PC-3 (cell line): Measurements from ENCODE around the gene GRB7. TPM values are rescaled to one million over a fixed set of nuclear protein-coding genes. Genes with fewer than 3 reads are reported as not detected.

ENCODE experiments used
- ATAC-seq: fragments of 200-7000 bp; cut with Tn5 transposase; 2 replicates; pipeline ENCODE4 v1.9.1; 2020; ENCODE audit warnings: mild to moderate bottlenecking, moderate library complexity
- BruUV-seq: library from RNA; stranded (reverse); fragments of 400-500 nt; replicated peaks from 2 replicates; lab custom pipeline; 2021; lab: Mats Ljungman, UMichigan
- CTCF ChIA-PET: fragments of 300-600 bp; sonication (Branson Sonifier 250); formaldehyde crosslinking; loops from one replicate; lab custom pipeline; 2022; ENCODE audit warnings: antibody characterized with exemption; lab: Charles Lee
- POLR2A ChIA-PET: fragments of 300-600 bp; sonication (Branson Sonifier 250); formaldehyde crosslinking; loops from one replicate; lab custom pipeline; 2022; ENCODE audit warnings: antibody characterized with exemption; ENCODE audit not compliant: unreplicated experiment; lab: Charles Lee
- DNase-seq: peaks from one replicate; pipeline ENCODE4 v3.0.0-alpha.2; 2015
- H2AFZ ChIP-seq: fragments of 300-600 bp; sonication (generic); 2 replicates; pipeline ENCODE4 v1.6.0; 2016; ENCODE audit warnings: antibody characterized with exemption, low read length
- H3F3A ChIP-seq: fragments of 300-600 bp; sonication (generic); one replicate; pipeline ENCODE4 v1.6.0; 2017; ENCODE audit warnings: antibody characterized with exemption, low read length, control low read depth, mild to moderate bottlenecking; ENCODE audit not compliant: unreplicated experiment
- H3K27ac ChIP-seq: fragments of 300-600 bp; sonication (generic); 2 replicates; pipeline ENCODE4 v1.5.1; 2016; ENCODE audit warnings: mild to moderate bottlenecking, low read length
- H3K27me3 ChIP-seq: fragments of 300-600 bp; sonication (generic); 2 replicates; pipeline ENCODE4 v1.6.1; 2016; ENCODE audit warnings: low read length, mixed read lengths
- H3K36me3 ChIP-seq: fragments of 300-600 bp; sonication (generic); 2 replicates; pipeline ENCODE4 v1.6.1; 2016; ENCODE audit warnings: low read depth, mixed run types, low read length, mixed read lengths
- H3K4me1 ChIP-seq: fragments of 300-600 bp; sonication (generic); 2 replicates; pipeline ENCODE4 v1.5.1; 2016; ENCODE audit warnings: low read length; ENCODE audit not compliant: insufficient read depth
- H3K4me2 ChIP-seq: fragments of 300-600 bp; sonication (generic); 2 replicates; pipeline ENCODE4 v1.6.0; 2016; ENCODE audit warnings: low read length
- H3K4me3 ChIP-seq: fragments of 300-600 bp; sonication (generic); 2 replicates; pipeline ENCODE4 v1.5.1; 2016; ENCODE audit warnings: mild to moderate bottlenecking, low read length, mixed read lengths
- H3K79me2 ChIP-seq: fragments of 300-600 bp; sonication (generic); 2 replicates; pipeline ENCODE4 v1.6.1; 2017; ENCODE audit warnings: low read length, mixed read lengths
- H3K9ac ChIP-seq: fragments of 300-600 bp; sonication (generic); 2 replicates; pipeline ENCODE4 v1.6.0; 2016; ENCODE audit warnings: mild to moderate bottlenecking, low read length
- H3K9me2 ChIP-seq: fragments of 300-600 bp; sonication (generic); replicated peaks from 2 replicates; pipeline ENCODE4 v1.6.1; 2016; ENCODE audit warnings: mixed run types, low read length, mixed read lengths
- H3K9me3 ChIP-seq: fragments of 300-600 bp; sonication (generic); 2 replicates; pipeline ENCODE4 v1.6.1; 2016; ENCODE audit warnings: low read length, mixed read lengths
- H4K20me1 ChIP-seq: fragments of 300-600 bp; sonication (generic); 2 replicates; pipeline ENCODE4 v1.6.1; 2016; ENCODE audit warnings: low read length, mixed read lengths
- EZH2 ChIP-seq: fragments of 300-600 bp; sonication (generic); IDR thresholded peaks from one replicate; pipeline ENCODE4 v1.6.1; 2017; ENCODE audit warnings: antibody characterized with exemption, mild to moderate bottlenecking, low read length; ENCODE audit not compliant: unreplicated experiment
- EZH2phosphoT487 ChIP-seq: fragments of 300-600 bp; sonication (generic); IDR thresholded peaks from 2 replicates; pipeline ENCODE4 v1.6.1; 2018; ENCODE audit warnings: mild to moderate bottlenecking, antibody characterized with exemption, low read length, borderline replicate concordance
- intact Hi-C: fragments of 100-400 bp; cut with micrococcal nuclease; formaldehyde crosslinking; loops from 2 replicates; pipeline ENCODE4 v1.9.0; 2023
- total RNA-seq: library from RNA; depleted of rRNA; stranded (reverse); fragments of >200 nt; gene quantifications from 2 replicates; pipeline ENCODE4 v1.2.3, GENCODE V29; 2014
- TF ChIP-seq, protein P1 (sequence below): fragments of 300-600 bp; sonication (generic); conservative IDR thresholded peaks from 2 replicates; pipeline ENCODE4 v1.5.1; 2017; ENCODE audit warnings: antibody characterized with exemption, low read depth, mild to moderate bottlenecking, low read length

The GRB7 gene
- total RNA-seq, 1 experiment from 2014 or later, result 31.3 TPM

DNA sequence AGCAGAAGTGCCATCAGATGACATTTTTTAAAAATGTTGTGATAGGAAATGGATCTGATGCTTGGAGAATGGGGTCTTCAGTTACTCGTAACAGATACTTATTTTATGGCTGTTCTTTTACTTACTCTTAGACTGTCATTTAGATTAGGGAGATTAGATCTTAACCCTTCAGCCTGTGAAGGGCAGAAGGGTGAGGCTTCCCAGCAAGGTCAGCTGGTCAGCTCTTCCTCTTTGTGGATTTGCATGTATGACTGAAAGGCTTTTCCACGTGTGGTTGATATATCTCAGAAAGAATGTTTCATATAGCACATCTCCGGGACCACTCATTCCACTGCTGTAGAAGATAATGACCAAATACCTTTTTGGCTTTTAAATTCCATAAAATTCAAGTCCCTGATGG lies 27.4 kb downstream of the GRB7 start:
- H3K4me1 ChIP-seq, result peaks cover 9% of the 10 kb centered on the region
- H3F3A ChIP-seq, result no peaks in the 10 kb centered on the region
- no peak overlapping the region for H3K4me3 ChIP-seq
- no TSS peak for BruUV-seq
- no peak for ATAC-seq
- no peaks in the 10 kb centered on the region for H3K9me3 ChIP-seq
- H3K36me3 ChIP-seq, result no peaks in the 10 kb centered on the region
- H3K79me2 ChIP-seq, result no peaks in the 10 kb centered on the region
- intact Hi-C loops, result no loop called here
- H3K27me3 ChIP-seq, result peaks cover 11% of the 10 kb centered on the region; the same call in 1 of the 2 replicates
- CTCF ChIA-PET, result no interaction called here
- no peak overlapping the region for H2AFZ ChIP-seq
- H3K27ac ChIP-seq, result no peak overlapping the region
- no peak for TF ChIP-seq EZH2
- TF ChIP-seq EZH2phosphoT487, result no peak
- TF ChIP-seq, protein P1, sequence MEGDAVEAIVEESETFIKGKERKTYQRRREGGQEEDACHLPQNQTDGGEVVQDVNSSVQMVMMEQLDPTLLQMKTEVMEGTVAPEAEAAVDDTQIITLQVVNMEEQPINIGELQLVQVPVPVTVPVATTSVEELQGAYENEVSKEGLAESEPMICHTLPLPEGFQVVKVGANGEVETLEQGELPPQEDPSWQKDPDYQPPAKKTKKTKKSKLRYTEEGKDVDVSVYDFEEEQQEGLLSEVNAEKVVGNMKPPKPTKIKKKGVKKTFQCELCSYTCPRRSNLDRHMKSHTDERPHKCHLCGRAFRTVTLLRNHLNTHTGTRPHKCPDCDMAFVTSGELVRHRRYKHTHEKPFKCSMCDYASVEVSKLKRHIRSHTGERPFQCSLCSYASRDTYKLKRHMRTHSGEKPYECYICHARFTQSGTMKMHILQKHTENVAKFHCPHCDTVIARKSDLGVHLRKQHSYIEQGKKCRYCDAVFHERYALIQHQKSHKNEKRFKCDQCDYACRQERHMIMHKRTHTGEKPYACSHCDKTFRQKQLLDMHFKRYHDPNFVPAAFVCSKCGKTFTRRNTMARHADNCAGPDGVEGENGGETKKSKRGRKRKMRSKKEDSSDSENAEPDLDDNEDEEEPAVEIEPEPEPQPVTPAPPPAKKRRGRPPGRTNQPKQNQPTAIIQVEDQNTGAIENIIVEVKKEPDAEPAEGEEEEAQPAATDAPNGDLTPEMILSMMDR, result no peak
- no peaks in the 10 kb centered on the region for H3K9me2 ChIP-seq
- no peak overlapping the region for H3K9ac ChIP-seq
- DNase-seq, result no peak
- no peaks in the 10 kb centered on the region for H4K20me1 ChIP-seq
- no peak overlapping the region for H3K4me2 ChIP-seq
- POLR2A ChIA-PET, result no interaction called here

DNA sequence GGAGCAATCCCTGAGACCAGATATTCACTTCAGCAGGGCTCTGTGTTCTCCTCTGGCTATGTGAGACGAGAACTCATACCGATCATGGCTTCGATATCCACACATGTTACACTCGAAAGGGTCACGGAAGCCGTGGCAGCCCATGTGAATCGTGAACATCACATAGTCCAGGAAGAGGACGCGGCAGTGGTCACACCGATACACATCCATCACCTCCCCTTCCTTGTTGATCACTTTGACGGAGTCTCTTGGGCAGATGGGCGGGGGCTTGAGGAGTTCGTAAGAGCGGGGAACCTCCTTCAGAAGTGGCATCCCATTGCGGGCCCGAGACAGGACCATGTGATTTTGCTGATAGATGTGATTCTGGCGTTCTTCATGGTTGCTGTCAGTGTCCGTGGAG lies 28.0 kb downstream of the GRB7 start:
- TF ChIP-seq EZH2 (no peak), EZH2phosphoT487 (no peak)
- TF ChIP-seq, protein P1, result no peak
- DNase-seq (no peak), ATAC-seq (no peak)
- Histone ChIP-seq H3K9me2 (no peaks in the 10 kb centered on the region), H3K4me2 (no peak overlapping the region), H3K9me3 (no peaks in the 10 kb centered on the region), H2AFZ (no peak overlapping the region), H3F3A (no peaks in the 10 kb centered on the region), H3K79me2 (no peaks in the 10 kb centered on the region), H4K20me1 (no peaks in the 10 kb centered on the region), H3K36me3 (no peaks in the 10 kb centered on the region), H3K9ac (no peak overlapping the region), H3K4me3 (no peak overlapping the region), H3K4me1 (peaks cover 15% of the 10 kb centered on the region), H3K27me3 (peaks cover 11% of the 10 kb centered on the region; the same call in 1 of the 2 replicates), H3K27ac (no peak overlapping the region)
- intact Hi-C loops, result no loop called here
- no TSS peak for BruUV-seq
- CTCF ChIA-PET, result no interaction called here
- POLR2A ChIA-PET, result no interaction called here

DNA sequence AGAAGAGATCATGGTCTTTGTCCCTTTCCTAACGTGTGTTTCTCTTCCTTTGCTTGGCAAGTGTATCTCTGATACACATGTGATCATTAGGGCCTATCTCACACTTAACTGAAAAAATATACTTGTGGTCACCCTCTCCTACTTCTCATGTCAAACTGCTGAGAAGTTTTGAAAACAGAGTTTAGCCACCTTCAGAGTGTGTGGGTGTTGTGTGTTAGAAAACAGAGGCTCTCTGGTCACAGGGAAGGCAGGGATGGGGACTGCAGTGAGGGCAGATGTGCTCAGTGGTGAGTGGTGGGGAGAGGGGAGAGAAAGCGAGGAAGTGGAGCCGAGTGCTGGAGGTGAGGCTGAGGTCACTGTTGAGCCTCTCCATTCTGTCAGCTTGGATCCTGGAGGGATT lies 29.4 kb downstream of the GRB7 start:
- no peak for DNase-seq
- no peak for ATAC-seq
- Histone ChIP-seq H3K27ac (no peak overlapping the region), H3K36me3 (no peaks in the 10 kb centered on the region), H3K4me1 (peaks cover 19% of the 10 kb centered on the region), H2AFZ (no peak overlapping the region), H3K27me3 (peaks cover 11% of the 10 kb centered on the region; the same call in 1 of the 2 replicates), H3K9me2 (no peaks in the 10 kb centered on the region), H3K9me3 (no peaks in the 10 kb centered on the region), H4K20me1 (no peaks in the 10 kb centered on the region), H3K79me2 (no peaks in the 10 kb centered on the region), H3K9ac (no peak overlapping the region), H3K4me2 (no peak overlapping the region), H3K4me3 (no peak overlapping the region), H3F3A (no peaks in the 10 kb centered on the region)
- TF ChIP-seq EZH2phosphoT487, result no peak
- no peak for TF ChIP-seq EZH2
- TF ChIP-seq, protein P1, result no peak
- intact Hi-C loops, result no loop called here
- POLR2A ChIA-PET, result no interaction called here
- CTCF ChIA-PET, result no interaction called here
- BruUV-seq, result no TSS peak
